ENCODE data around the gene FBXO38.

DNA sequence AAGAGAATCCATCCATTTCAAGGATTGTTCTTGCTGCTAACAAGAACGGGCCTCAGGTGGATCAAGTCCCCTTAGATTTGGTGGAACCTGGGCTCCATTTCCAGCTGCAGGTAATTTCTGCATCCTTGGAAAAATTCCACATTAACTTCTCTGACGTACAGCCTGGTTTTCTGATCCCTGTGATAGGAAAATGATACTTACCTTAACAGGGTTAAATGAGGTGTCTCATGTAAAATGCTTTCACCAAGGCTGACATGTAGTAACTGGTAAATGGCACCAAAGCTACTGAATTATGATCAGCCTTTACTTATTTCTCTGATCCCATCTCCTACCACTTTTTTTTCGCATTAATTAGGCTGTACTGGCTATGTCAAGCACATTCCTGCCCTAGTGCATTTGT lies 93.7 kb downstream of the FBXO38 start:
- no peak for TF ChIP-seq POLR2A (IDR thresholded peaks at IDR 0.05)
- TF ChIP-seq CTCF (IDR thresholded peaks at IDR 0.05), result no peak

Data from adrenal gland (tissue), 5 donors.